Measurements from ENCODE around the gene OTUB1.
A peak's percentile ranks its signal among the peaks of the same experiment; 100 is the strongest.
"Not testable (repeated sequence)": the region's sequence is repeated elsewhere in the genome, so short reads cannot be mapped to it uniquely, and the experiment has no call there.

OTUB1 gene

GRCh38 chr11:63986156-63986931 lies at the start of gene OTUB1:
OTUB1 (plus strand) TSS chr11:63986438; CDS start chr11:63986457, 19 bp downstream.
- peak; percentile 11 for FAIRE-seq

GRCh38 chr11:63937713-63938478 lies 48.3 kb upstream of the OTUB1 start:
- FAIRE-seq = no peak

- no peak for FAIRE-seq
Observed at GRCh38 chr11:63938479-63939396, 47.5 kb upstream of the OTUB1 start, which contains the start of gene NAA40. NAA40 (plus strand) TSS chr11:63939002; CDS start chr11:63939097, 95 bp downstream.

GRCh38 chr11:63939397-63939891 lies 46.8 kb upstream of the OTUB1 start:
- FAIRE-seq = no peak

GRCh38 chr11:63940786-63941185 lies 45.5 kb upstream of the OTUB1 start:
- FAIRE-seq = no peak

- FAIRE-seq = no peak
Observed at GRCh38 chr11:63941901-63942300, 44.3 kb upstream of the OTUB1 start.

- FAIRE-seq = no peak
Observed at GRCh38 chr11:63942803-63943202, 43.4 kb upstream of the OTUB1 start.

GRCh38 chr11:63944987-63945386 lies 41.3 kb upstream of the OTUB1 start:
- FAIRE-seq = no peak

- no peak for FAIRE-seq
Observed at GRCh38 chr11:63945477-63946163, 40.6 kb upstream of the OTUB1 start.

- FAIRE-seq = no peak
Observed at GRCh38 chr11:63951779-63952536, 34.3 kb upstream of the OTUB1 start.

GRCh38 chr11:63952570-63952969 lies 33.7 kb upstream of the OTUB1 start:
- no peak for FAIRE-seq

- FAIRE-seq = no peak
Observed at GRCh38 chr11:63958008-63958407, 28.2 kb upstream of the OTUB1 start.

GRCh38 chr11:63961608-63962412 lies 24.4 kb upstream of the OTUB1 start:
- no peak for FAIRE-seq

GRCh38 chr11:63963895-63964294 lies 22.3 kb upstream of the OTUB1 start:
- FAIRE-seq = not testable (repeated sequence)

GRCh38 chr11:63966444-63966843 lies 19.8 kb upstream of the OTUB1 start:
- FAIRE-seq = no peak

GRCh38 chr11:63969461-63969860 lies 16.8 kb upstream of the OTUB1 start:
- no peak for FAIRE-seq

GRCh38 chr11:63970902-63971301 lies 15.3 kb upstream of the OTUB1 start:
- no peak for FAIRE-seq

GRCh38 chr11:63973912-63974258 lies 12.4 kb upstream of the OTUB1 start:
- not testable (repeated sequence) for FAIRE-seq

- peak; percentile 99 for FAIRE-seq
Observed at GRCh38 chr11:63974259-63975143, 11.7 kb upstream of the OTUB1 start, which contains the start of gene COX8A. COX8A (plus strand) TSS chr11:63974620; CDS start chr11:63974681, 61 bp downstream.

Data from A204.1 (cell line).